ENCODE measurements around the gene S100A8.

Gene S100A8

GRCh38 chr1:153346077-153346723, 44.7 kb downstream of the S100A8 start:
- TF ChIP-seq CTCF (IDR thresholded peaks at IDR 0.05; ENCODE audit: insufficient read depth, low read depth, low read length, missing control alignments) = no peak
- no peak overlapping the region for H3K4me3 ChIP-seq (ENCODE audit: low read depth, low read length)
- DNase-seq (ENCODE audit: low read depth) = no peak

GRCh38 chr1:153345187-153346076, 45.4 kb downstream of the S100A8 start:
- no peak for TF ChIP-seq CTCF (IDR thresholded peaks at IDR 0.05; ENCODE audit: insufficient read depth, low read depth, low read length, missing control alignments)
- H3K4me3 ChIP-seq (ENCODE audit: low read depth, low read length) = no peak overlapping the region
- DNase-seq (ENCODE audit: low read depth) = peak; percentile 57

- no peak overlapping the region; the same call in none of the 2 replicates for H3K4me3 ChIP-seq (ENCODE audit: low read depth, low read length)
- TF ChIP-seq CTCF (IDR thresholded peaks at IDR 0.05; ENCODE audit: insufficient read depth, low read depth, low read length, missing control alignments) = no peak
- DNase-seq (ENCODE audit: low read depth) = no peak
Measured at GRCh38 chr1:153344718-153345025, 46.2 kb downstream of the S100A8 start.

- H3K4me3 ChIP-seq (ENCODE audit: low read depth, low read length) = peak overlapping the region; percentile 29
- no peak for TF ChIP-seq CTCF (IDR thresholded peaks at IDR 0.05; ENCODE audit: insufficient read depth, low read depth, low read length, missing control alignments)
- peak; percentile 59 for DNase-seq (ENCODE audit: low read depth)
Measured at GRCh38 chr1:153343811-153344717, 46.8 kb downstream of the S100A8 start.

GRCh38 chr1:153343040-153343681, 47.7 kb downstream of the S100A8 start:
- DNase-seq (ENCODE audit: low read depth) = no peak
- no peak for TF ChIP-seq CTCF (IDR thresholded peaks at IDR 0.05; ENCODE audit: insufficient read depth, low read depth, low read length, missing control alignments)
- H3K4me3 ChIP-seq (ENCODE audit: low read depth, low read length) = peak overlapping the region; percentile 29

GRCh38 chr1:153342178-153342577, 48.7 kb downstream of the S100A8 start:
- DNase-seq (ENCODE audit: low read depth) = peak; percentile 34
- TF ChIP-seq CTCF (IDR thresholded peaks at IDR 0.05; ENCODE audit: insufficient read depth, low read depth, low read length, missing control alignments) = no peak
- H3K4me3 ChIP-seq (ENCODE audit: low read depth, low read length) = peak overlapping the region; percentile 29

Data from GM12865 (cell line).